Measurements from ENCODE around the gene AGPAT2.

DNA sequence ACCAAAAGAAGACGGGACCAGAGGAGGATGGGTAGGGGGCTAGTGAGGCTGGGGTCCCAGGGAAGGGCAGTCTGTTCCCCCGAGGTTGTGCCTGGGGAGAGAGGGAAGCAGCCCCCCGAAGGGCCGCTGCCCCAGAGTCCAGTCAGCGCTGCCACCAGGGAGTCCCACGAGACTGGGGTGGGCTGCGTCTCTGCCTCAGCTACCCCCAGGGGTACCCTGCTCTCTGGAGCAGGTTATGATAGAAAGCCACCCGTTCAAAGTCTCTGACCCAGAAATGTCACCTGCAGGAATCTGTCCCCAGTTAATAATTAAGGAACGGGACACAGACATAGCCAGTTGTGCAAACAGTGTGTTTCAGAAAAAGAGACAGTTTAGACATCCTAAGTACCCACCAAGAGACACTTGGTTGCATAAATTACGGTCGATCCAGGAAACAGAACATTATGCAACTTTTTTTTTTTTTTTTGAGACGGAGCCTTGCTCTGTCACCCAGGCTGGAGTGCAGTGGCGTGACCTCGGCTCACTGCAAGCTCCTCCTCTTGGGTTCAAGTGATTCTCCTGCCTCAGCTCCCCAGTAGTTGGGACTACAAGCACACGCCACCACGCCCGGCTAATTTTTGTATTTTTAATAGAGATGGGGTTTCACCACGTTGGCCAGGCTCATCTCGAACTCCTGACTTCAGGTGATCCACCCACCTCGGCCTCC lies 10.7 kb upstream of the AGPAT2 start:
- TF ChIP-seq, protein P1, sequence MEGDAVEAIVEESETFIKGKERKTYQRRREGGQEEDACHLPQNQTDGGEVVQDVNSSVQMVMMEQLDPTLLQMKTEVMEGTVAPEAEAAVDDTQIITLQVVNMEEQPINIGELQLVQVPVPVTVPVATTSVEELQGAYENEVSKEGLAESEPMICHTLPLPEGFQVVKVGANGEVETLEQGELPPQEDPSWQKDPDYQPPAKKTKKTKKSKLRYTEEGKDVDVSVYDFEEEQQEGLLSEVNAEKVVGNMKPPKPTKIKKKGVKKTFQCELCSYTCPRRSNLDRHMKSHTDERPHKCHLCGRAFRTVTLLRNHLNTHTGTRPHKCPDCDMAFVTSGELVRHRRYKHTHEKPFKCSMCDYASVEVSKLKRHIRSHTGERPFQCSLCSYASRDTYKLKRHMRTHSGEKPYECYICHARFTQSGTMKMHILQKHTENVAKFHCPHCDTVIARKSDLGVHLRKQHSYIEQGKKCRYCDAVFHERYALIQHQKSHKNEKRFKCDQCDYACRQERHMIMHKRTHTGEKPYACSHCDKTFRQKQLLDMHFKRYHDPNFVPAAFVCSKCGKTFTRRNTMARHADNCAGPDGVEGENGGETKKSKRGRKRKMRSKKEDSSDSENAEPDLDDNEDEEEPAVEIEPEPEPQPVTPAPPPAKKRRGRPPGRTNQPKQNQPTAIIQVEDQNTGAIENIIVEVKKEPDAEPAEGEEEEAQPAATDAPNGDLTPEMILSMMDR (IDR thresholded peaks at IDR 0.05; ENCODE audit: low read depth, low read length) = no peak
- TF ChIP-seq EZH2phosphoT487 (IDR thresholded peaks at IDR 0.05; ENCODE audit: low read depth) = no peak
